Fibroblast of mammary gland (primary cell): ENCODE measurements around the gene MYH3.

Experiments used
- DNase-seq: peaks from one replicate; pipeline ENCODE4 v3.0.0-alpha.2; 2010; ENCODE audit warnings: low read depth
- H3K4me3 ChIP-seq: 2 replicates; pipeline ENCODE4 v1.5.1; 2011; ENCODE audit warnings: low read depth, mild to moderate bottlenecking, low read length, moderate library complexity; ENCODE audit not compliant: control insufficient read depth
- CTCF ChIP-seq: conservative IDR thresholded peaks from 2 replicates; pipeline ENCODE4 v1.5.1; 2011; ENCODE audit warnings: low read depth, low read length, inconsistent platforms; ENCODE audit not compliant: control insufficient read depth, insufficient read depth

MYH3 gene

DNA sequence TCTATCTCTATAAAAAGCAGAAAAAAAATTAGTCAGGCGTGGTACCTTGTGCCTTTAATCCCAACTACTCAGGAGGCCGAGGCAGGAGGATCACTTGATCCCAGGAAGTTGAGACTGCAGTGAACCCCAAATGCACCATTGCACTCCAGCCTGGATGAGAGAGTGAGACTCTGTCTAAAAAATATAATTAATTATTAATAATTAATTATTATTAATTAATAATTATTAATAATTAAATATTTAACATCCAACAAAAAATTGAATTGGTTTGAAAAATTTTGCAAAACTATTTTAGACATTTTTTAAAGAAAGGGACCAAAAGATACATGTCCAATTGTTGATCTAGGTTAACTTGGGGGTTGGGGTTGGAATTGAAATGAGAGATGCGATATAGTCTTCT, 51.0 kb downstream of the MYH3 start:
- TF ChIP-seq CTCF, result no peak
- H3K4me3 ChIP-seq, result no peak overlapping the region
- no peak for DNase-seq

DNA sequence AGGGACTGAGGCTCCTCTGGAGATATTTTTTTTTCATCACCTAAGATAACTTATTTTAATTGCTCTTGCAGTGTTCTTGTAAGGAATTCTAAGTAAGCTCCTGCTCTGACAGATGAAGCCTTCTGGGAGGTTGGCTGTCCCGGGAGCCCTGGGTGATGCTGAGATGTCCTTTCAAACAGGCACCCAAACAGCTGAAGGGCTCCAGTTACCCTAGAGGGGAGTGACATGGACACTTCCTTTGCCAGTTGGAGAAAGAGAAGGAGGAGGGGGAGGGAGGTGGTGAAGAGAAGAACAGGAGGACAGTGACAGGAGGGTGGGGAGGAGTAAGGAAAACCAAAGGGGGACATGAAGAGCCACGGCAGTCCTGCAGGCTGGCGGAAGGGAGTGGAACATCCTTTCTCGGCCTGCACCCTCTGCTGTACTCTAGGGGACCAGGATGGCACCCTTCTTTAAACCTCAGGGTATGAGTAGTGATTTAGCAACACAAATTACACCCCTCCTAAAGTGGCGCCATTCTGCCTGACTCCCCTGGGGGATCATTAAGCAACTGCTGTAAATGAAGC, 51.8 kb downstream of the MYH3 start:
- TF ChIP-seq CTCF, result no peak
- H3K4me3 ChIP-seq, result no peak overlapping the region
- no peak for DNase-seq

- no peak overlapping the region for H3K4me3 ChIP-seq
- DNase-seq, result no peak
- no peak for TF ChIP-seq CTCF
Observed at GRCh38 chr17:10604521-10604920, 52.6 kb downstream of the MYH3 start.

DNA sequence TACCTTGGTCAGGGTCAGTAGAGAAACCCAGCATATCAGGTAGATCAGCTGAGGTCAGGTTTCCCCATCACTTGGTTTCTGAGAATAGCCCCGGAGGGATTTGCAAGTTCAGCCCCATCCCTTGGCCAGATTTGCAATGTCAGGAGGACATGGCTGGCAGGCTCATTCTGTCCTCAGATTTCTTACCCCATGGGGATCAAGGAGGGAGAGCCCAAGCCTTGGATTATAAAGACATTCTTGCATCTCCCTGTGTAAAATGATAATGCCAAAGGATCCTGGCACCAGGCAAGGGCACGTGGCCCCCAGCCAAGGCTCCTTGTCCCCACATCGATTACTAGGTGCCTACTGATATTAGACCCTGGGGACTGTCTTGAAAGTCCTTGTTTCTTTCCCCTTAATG, 53.2 kb downstream of the MYH3 start:
- no peak for DNase-seq
- H3K4me3 ChIP-seq, result no peak overlapping the region

GRCh38 chr17:10600571-10600970, 56.5 kb downstream of the MYH3 start:
- H3K4me3 ChIP-seq, result no peak overlapping the region
- peak; percentile 30 for DNase-seq
- TF ChIP-seq CTCF, result no peak

More for the DNA sequence above, 53.2 kb downstream of the MYH3 start:
- no peak for TF ChIP-seq CTCF

- no peak for DNase-seq
- no peak overlapping the region for H3K4me3 ChIP-seq
- TF ChIP-seq CTCF, result no peak
Observed at GRCh38 chr17:10598621-10599020, 58.5 kb downstream of the MYH3 start.
